ENCODE results near the gene EYS.
"Not testable (repeated sequence)": the region's sequence is repeated elsewhere in the genome, so short reads cannot be mapped to it uniquely, and the experiment has no call there.

Gene EYS

GRCh38 chr6:65468307-65468706 is 238.7 kb downstream of the EYS start:
- DNase-seq, result no peak

DNA sequence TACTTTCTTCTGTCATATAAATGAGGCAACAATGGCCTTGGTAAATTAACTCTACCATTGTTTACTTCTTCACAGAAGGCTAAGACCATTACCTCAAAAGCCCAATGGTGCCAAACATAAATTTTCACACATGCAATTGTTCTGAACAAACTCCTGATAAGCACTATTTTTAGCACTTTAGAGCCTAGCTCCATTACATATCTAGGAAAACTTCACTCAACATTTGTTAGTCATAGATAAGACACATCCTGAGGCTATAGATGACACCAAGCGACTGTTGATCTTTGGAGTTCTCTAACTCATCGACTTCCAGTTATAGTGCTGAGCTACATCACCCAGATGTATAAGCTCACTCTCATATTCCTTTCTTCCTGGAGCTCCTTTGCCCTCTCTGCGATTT is 245.9 kb downstream of the EYS start:
- no peak for DNase-seq

- DNase-seq, result no peak
Measured at GRCh38 chr6:65452333-65452732, 254.7 kb downstream of the EYS start.

DNA sequence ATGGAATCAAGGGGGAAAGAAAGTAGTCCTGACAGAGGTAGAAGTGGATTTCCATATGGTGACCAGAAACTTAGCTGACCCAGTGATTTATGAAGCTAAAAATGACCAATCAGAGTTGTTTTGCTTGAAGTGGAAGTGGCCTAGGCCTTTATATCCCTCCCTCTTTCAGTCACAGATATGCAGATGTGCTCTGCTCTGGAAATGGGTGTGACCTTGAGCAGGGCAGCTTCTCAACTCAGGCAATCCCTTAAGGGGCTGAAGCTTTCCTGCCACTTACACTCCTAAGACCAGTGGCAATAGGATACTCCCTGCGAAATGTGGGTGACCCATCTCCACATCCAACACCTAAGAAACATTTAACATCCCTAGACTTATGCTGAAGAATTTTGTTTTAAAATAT is 256.6 kb downstream of the EYS start:
- no peak for DNase-seq

DNA sequence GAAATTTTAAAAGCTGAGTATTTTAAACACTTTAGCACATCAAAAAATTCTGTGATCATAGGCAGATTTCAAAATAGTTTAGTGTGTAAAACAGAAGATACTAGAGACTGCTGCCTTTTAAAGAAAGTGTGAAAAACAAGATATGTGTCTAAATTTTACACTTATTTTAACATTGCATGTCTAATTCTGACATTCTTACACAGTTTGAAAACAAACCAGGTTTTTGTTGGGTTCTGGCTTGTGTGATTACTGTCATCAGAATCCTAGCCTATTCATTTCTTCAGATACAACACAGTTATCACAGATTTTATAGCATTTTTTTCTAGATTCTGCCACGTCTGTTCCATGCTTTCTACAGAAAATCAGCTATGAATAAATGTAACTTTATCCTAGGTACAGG is 257.1 kb downstream of the EYS start:
- DNase-seq, result no peak

GRCh38 chr6:65448866-65449265 is 258.2 kb downstream of the EYS start:
- no peak for DNase-seq

GRCh38 chr6:65436281-65436680 is 270.7 kb downstream of the EYS start:
- no peak for DNase-seq

- DNase-seq, result no peak
Measured at GRCh38 chr6:65416621-65417020, 290.4 kb downstream of the EYS start.

DNA sequence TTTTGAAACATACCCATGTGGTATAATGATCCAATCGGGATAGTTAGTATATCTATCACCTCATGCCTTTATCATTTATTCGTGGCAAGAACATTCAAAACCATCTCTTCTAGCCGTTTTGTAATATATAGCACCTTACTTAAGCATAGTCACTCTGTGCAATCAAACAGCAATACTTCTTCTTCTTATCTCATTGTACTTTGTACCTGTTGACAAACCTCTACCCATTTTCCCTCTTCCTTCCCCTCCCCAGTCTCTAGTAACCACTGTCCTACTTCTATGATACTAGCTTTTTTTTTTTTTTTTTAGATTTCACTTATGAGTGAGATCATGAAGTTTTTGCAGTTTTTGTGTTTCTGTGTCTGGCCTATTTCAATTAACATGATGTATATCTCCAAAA is 296.7 kb downstream of the EYS start:
- DNase-seq, result no peak

- DNase-seq, result no peak
Measured at GRCh38 chr6:65402564-65402963, 304.5 kb downstream of the EYS start.

- DNase-seq, result no peak
Measured at GRCh38 chr6:65399355-65400084, 307.5 kb downstream of the EYS start.

DNA sequence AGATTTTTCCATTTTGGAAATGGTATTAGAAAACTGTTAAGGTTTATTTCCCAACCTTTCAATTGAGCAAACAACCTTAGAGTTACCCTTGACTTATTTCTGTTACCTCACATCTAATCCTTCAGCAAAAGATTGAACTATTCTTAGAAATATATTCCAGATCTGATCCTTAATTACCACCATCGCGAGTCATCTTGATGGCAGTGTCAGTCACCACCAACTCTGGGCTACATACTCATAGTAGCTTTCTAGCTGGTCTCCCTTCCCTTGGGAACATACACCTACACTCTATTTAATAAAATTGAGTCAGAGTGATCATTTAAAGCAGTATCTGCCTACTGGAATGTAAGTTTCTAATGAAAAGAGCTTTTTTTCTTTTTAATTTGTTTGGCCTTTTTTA is 308.2 kb downstream of the EYS start:
- DNase-seq, result peak in 8 of 56 donors; percentile 0 to 58 (median 10)

- DNase-seq, result no peak
Measured at GRCh38 chr6:65350530-65350929, 356.5 kb downstream of the EYS start.

GRCh38 chr6:65302655-65303054 is 404.4 kb downstream of the EYS start:
- not testable (repeated sequence) for DNase-seq

- no peak for DNase-seq
Measured at GRCh38 chr6:65299236-65299635, 407.8 kb downstream of the EYS start.

GRCh38 chr6:65295812-65296211 is 411.2 kb downstream of the EYS start:
- DNase-seq, result no peak

DNA sequence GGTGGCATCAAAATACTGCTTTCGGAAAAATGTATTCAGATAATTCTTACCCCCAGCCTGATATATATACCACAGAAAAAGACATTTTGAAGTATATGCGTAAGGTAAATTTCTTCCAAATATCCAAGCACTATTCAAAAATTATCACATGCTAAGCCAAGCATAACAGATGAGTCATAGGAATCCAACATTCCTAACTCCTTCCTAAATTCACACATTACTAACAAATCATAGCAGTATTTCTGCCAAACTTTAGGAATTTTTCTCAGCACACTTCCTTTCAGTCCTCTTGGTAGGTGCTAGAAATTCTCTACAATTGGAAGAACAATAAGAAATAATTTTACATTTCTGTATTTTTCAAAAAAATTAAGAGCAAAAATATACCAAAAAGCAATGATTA is 417.5 kb downstream of the EYS start:
- DNase-seq, result no peak

- no peak for DNase-seq
Measured at GRCh38 chr6:65285275-65285674, 421.8 kb downstream of the EYS start.

DNA sequence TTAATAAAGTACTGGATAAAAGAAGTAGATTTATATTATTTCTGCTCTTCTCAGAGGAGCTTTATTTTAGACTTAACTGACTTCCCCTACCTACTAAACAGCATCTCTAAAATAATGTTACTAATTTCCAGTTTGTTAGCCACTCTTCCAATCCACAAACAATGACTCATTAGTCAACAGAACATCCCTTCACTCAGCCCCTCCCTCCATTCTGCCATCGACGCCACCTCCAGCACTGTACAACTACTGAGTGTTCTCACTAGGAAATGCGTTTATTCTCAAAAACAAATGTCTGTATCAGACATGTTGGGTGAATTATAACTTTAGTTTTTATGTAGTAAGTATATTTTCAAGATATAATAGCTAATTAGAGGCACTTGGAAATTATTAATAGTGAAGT is 427.0 kb downstream of the EYS start:
- DNase-seq, result peak in 1 of 56 donors; percentile 1

DNA sequence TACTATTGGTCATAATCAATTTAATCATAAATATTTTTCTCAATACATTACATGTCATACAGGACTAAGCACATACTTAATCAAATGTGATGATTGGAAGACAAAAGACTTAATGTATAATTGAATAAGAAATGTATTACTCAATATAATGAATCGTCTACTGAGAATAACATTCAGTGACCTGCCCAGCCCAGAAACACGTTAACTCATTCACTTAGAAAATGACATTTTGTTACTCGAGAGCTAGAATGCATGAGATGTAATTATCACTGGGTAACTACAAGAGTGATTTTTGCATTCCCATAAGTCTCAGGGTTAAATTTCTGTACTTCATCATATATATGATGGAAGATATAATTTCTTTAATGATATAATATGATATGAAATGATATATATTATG is 444.8 kb downstream of the EYS start:
- no peak for DNase-seq

DNA sequence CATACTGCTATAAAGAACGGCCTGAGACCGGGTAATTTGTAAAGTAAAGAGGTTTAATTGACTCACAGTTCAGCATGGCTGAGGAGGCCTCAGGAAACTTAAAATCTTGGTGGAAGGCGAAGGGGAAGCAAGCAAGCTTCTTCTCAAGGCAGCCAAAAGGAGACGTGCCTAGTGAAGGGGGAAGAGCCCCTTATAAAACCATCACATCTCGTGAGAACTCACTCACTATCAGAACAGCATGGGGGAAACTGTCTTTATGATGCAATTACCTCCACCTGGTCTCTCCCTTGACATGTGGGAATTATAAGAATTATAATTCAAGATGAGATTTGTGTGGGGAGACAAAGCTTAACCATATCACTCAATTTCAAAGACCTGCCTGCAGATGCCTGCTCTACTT is 447.0 kb downstream of the EYS start:
- no peak for DNase-seq

DNA sequence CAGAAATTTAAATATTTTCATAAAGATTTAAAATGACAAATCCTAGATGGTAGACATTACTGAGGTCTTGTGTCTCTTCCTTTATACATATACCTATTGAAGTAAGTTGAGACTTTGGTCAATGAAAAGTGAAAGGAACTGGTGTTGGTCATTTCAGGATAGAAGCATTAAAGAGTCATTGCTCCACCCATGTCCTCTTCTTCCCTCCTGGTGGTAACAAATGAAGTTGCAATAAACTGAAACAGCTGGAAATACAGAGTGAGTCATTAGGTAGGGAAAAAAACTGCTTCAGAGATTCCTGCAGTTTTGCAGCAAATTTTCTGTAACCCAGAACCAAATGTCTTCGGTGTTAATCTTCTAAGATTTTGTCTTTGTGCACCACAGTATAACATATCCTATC is 448.0 kb downstream of the EYS start:
- DNase-seq, result no peak

DNA sequence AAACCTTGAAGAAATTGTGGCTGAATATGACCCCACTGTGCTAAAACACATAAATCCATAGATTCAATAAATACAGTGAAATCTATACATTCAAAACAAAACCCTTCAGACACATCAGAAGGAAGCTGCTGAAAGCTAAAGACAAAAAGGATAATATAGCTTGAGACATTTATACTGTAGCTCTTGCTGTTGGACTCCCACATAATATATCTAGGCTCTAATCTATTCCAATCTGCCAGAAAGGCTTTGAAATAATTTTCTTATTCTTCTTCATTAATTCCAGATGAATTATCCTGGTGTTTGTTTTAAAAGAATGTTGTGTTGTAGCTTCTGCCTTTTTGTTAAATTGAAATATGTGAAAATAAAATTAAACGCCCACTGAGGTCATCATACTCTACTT is 454.0 kb downstream of the EYS start:
- DNase-seq, result no peak

GRCh38 chr6:65248101-65248610 is 458.9 kb downstream of the EYS start:
- no peak for DNase-seq
